Type B pancreatic cell (in vitro differentiated cells): ENCODE results near the gene USP10. TPM values are rescaled to one million over a fixed set of nuclear protein-coding genes. Genes with fewer than 3 reads are reported as not detected.

Experiments used
- DNase-seq: peaks from one replicate; pipeline ENCODE4 v3.0.0; 2021; ENCODE audit warnings: mixed read lengths; ENCODE audit not compliant: unreplicated experiment; ENCODE audit errors: extremely low spot score
- H3K27ac Mint-ChIP-seq: 2 replicates; pipeline ENCODE4 v1.8.0; 2021; ENCODE audit warnings: mild to moderate bottlenecking, mixed read lengths
- H3K27me3 Mint-ChIP-seq: 2 replicates; pipeline ENCODE4 v1.8.0; 2021; ENCODE audit warnings: mixed read lengths
- H3K36me3 Mint-ChIP-seq: 2 replicates; pipeline ENCODE4 v1.8.0; 2021; ENCODE audit warnings: mixed read lengths
- H3K4me1 Mint-ChIP-seq: one replicate; pipeline ENCODE4 v1.8.0; 2021; ENCODE audit warnings: mixed read lengths; ENCODE audit not compliant: unreplicated experiment
- H3K4me3 Mint-ChIP-seq: 2 replicates; pipeline ENCODE4 v1.8.0; 2021; ENCODE audit warnings: mild to moderate bottlenecking, mixed read lengths
- H3K9me3 Mint-ChIP-seq: 2 replicates; pipeline ENCODE4 v1.8.0; 2021; ENCODE audit warnings: mixed read lengths
- CTCF ChIP-seq: fragments of 200-600 bp; sonication (generic); conservative IDR thresholded peaks from 2 replicates; pipeline ENCODE4 v1.5.0; 2021; ENCODE audit warnings: antibody characterized with exemption, mild to moderate bottlenecking
- total RNA-seq: library from RNA; stranded (reverse); gene quantifications from 2 replicates; pipeline ENCODE4 v1.2.1, GENCODE V29; 2021; ENCODE audit warnings: low replicate concordance

USP10 gene
- total RNA-seq, 1 donor from 2014 or later = 110 TPM

GRCh38 chr16:84661418-84662060 lies 38.3 kb upstream of the USP10 start:
- H3K4me1 Mint-ChIP-seq = peaks cover 7% of the 10 kb centered on the region
- peaks cover 19% of the 10 kb centered on the region for H3K36me3 Mint-ChIP-seq
- no peak overlapping the region for H3K27ac Mint-ChIP-seq
- TF ChIP-seq CTCF = no peak
- no peak overlapping the region for H3K4me3 Mint-ChIP-seq
- H3K9me3 Mint-ChIP-seq = no peaks in the 10 kb centered on the region
- DNase-seq = no peak
- no peaks in the 10 kb centered on the region for H3K27me3 Mint-ChIP-seq

GRCh38 chr16:84662471-84662870 lies 37.3 kb upstream of the USP10 start:
- TF ChIP-seq CTCF = no peak
- Mint-ChIP-seq H3K9me3 (no peaks in the 10 kb centered on the region), H3K36me3 (peaks cover 22% of the 10 kb centered on the region), H3K4me1 (peaks cover 12% of the 10 kb centered on the region), H3K4me3 (no peak overlapping the region), H3K27me3 (no peaks in the 10 kb centered on the region), H3K27ac (no peak overlapping the region)
- no peak for DNase-seq

GRCh38 chr16:84663433-84664101 lies 36.2 kb upstream of the USP10 start:
- Mint-ChIP-seq H3K27ac (no peak overlapping the region), H3K27me3 (no peaks in the 10 kb centered on the region), H3K4me1 (peaks cover 17% of the 10 kb centered on the region), H3K9me3 (no peaks in the 10 kb centered on the region), H3K4me3 (no peak overlapping the region), H3K36me3 (peaks cover 21% of the 10 kb centered on the region)
- DNase-seq = no peak
- TF ChIP-seq CTCF = no peak

- DNase-seq = no peak
- no peak for TF ChIP-seq CTCF
- Mint-ChIP-seq H3K4me3 (no peak overlapping the region), H3K36me3 (peaks cover 16% of the 10 kb centered on the region), H3K9me3 (no peaks in the 10 kb centered on the region), H3K27ac (no peak overlapping the region), H3K27me3 (no peaks in the 10 kb centered on the region), H3K4me1 (peaks cover 17% of the 10 kb centered on the region)
Measured at GRCh38 chr16:84665359-84665758, 34.4 kb upstream of the USP10 start.

- DNase-seq = no peak
- TF ChIP-seq CTCF = no peak
- no peak overlapping the region for H3K27ac Mint-ChIP-seq
Measured at GRCh38 chr16:84665843-84666242, 34.0 kb upstream of the USP10 start.

More at GRCh38 chr16:84665843-84666242, 34.0 kb upstream of the USP10 start:
- H3K4me3 Mint-ChIP-seq = no peak overlapping the region
- peaks cover 17% of the 10 kb centered on the region for H3K4me1 Mint-ChIP-seq
- H3K36me3 Mint-ChIP-seq = peaks cover 16% of the 10 kb centered on the region
- no peaks in the 10 kb centered on the region for H3K9me3 Mint-ChIP-seq
- H3K27me3 Mint-ChIP-seq = no peaks in the 10 kb centered on the region
